Fibroblast of villous mesenchyme (primary cell): ENCODE data around the gene C1orf21. TPM values are rescaled to one million over a fixed set of nuclear protein-coding genes. Genes with fewer than 3 reads are reported as not detected.

Experiments used
- DNase-seq: peaks from one replicate; pipeline ENCODE4 v3.0.0-alpha.2; 2010; ENCODE audit warnings: low read depth
- H3K4me3 ChIP-seq: 2 replicates; pipeline ENCODE4 v1.5.1; 2011; ENCODE audit warnings: low read depth, mild to moderate bottlenecking, low read length
- CTCF ChIP-seq: IDR thresholded peaks from 2 replicates; pipeline ENCODE4 v1.5.1; 2012; ENCODE audit warnings: low read depth, mild to moderate bottlenecking, low read length; ENCODE audit not compliant: insufficient read depth
- total RNA-seq: library from RNA; depleted of rRNA; stranded (reverse); fragments of >200 nt; gene quantifications from 2 replicates; pipeline ENCODE4 v1.2.3, GENCODE V29; 2012

Gene C1orf21
- total RNA-seq, 1 donor: 3.5 TPM

- H3K4me3 ChIP-seq: no peak overlapping the region
- DNase-seq: no peak
- no peak for TF ChIP-seq CTCF
Observed at GRCh38 chr1:184438363-184438762, 51.5 kb downstream of the C1orf21 start.

- DNase-seq: no peak
- no peak for TF ChIP-seq CTCF
- H3K4me3 ChIP-seq: no peak overlapping the region
Observed at GRCh38 chr1:184442260-184442659, 55.4 kb downstream of the C1orf21 start.

GRCh38 chr1:184443201-184443600 lies 56.4 kb downstream of the C1orf21 start:
- no peak for TF ChIP-seq CTCF
- H3K4me3 ChIP-seq: no peak overlapping the region
- DNase-seq: no peak

- no peak for DNase-seq
- no peak for TF ChIP-seq CTCF
- H3K4me3 ChIP-seq: no peak overlapping the region
Observed at GRCh38 chr1:184443624-184444023, 56.8 kb downstream of the C1orf21 start.

GRCh38 chr1:184445997-184446396 lies 59.2 kb downstream of the C1orf21 start:
- TF ChIP-seq CTCF: no peak
- DNase-seq: no peak
- no peak overlapping the region for H3K4me3 ChIP-seq

GRCh38 chr1:184447651-184448185 lies 60.9 kb downstream of the C1orf21 start:
- H3K4me3 ChIP-seq: no peak overlapping the region
- no peak for DNase-seq
- no peak for TF ChIP-seq CTCF

GRCh38 chr1:184449916-184450315 lies 63.1 kb downstream of the C1orf21 start:
- no peak overlapping the region for H3K4me3 ChIP-seq
- no peak for DNase-seq
- no peak for TF ChIP-seq CTCF
